GM11168 (cell line): ENCODE data around the gene CDH1.

Experiments
- in situ Hi-C: fragments of 300-500 bp; cut with MboI; formaldehyde crosslinking; loops from one replicate; pipeline ENCODE4 v1.12.0; 2022; ENCODE audit warnings: low sequenced_read_pairs; ENCODE audit not compliant: unreplicated experiment

CDH1 gene

GRCh38 chr16:68737046-68737729 lies at the start of gene CDH1:
Gene CDH1, plus strand, starts transcription at chr16:68737292. Its CDS starts 124 bp downstream, at chr16:68737416.
- in situ Hi-C loops: no loop called here

- in situ Hi-C loops: no loop called here
These were observed 47.2 kb upstream of the CDH1 start for GRCh38 chr16:68689921-68690320.

DNA sequence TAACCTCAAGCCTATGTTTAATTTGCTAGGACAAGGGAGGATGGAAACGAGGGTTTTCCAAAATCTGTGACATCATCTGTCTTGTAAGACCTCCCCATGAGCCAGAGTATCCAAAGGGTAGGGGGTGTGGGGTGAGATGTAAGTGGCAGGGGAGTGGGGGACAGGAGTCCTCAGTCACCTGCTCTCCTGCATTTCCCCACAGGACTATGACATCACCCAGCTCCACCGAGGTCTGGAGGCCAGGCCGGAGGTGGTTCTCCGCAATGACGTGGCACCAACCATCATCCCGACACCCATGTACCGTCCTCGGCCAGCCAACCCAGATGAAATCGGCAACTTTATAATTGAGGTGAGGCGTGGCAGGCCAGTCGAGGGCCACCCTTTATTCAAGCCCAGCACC lies 41.5 kb upstream of the CDH1 start:
- in situ Hi-C loops: no loop called here

DNA sequence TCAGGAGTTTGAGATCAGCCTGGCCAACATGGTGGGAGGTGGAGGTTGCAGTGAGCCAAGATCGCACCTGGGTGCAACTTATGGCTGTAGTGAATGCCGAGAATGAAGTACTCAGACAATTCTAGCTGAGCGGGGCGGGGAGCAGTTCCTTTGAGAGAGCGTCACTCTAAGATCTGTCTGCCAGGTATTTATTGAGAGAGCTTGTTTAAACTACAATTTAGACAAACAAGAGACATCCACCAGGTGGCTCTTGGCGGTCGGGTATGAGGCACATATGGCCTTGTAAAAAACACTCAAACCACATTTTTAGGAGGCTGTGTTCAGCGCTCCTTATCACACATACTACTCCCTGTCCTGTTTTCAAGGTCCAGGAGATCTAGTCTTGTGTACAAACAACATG lies 40.6 kb upstream of the CDH1 start:
- in situ Hi-C loops: no loop called here

DNA sequence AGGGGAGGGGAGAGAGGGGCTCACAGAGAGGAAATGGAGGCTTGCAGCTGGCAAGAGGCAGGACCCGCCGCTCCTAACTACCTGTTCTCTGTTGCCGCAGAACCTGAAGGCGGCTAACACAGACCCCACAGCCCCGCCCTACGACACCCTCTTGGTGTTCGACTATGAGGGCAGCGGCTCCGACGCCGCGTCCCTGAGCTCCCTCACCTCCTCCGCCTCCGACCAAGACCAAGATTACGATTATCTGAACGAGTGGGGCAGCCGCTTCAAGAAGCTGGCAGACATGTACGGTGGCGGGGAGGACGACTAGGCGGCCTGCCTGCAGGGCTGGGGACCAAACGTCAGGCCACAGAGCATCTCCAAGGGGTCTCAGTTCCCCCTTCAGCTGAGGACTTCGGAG lies 39.0 kb upstream of the CDH1 start:
- in situ Hi-C loops: no loop called here

DNA sequence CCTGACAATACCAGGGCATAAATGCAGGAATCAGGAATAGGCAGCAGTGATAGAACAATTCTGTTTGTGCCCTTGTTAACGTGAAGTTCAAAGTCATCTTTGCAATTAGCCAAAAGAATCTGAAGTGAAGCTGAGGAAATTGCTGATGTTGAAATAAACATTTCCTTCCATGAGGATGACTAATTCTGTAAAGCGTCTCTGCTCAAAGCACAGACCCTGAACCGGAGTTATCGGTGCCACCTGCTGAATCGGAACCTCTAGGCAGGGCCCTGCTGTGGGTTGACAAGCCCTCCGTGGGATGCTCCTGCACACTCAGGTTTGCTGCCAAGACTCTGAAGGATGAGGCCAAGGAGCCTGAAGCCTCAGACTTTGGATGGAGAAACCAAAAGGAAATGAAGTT lies 37.0 kb upstream of the CDH1 start:
- in situ Hi-C loops: loop anchor here (10.0 to 25.0 kb wide), 2 partner anchors 175 to 412 kb away; partner anchors contain the start of gene HAS3

DNA sequence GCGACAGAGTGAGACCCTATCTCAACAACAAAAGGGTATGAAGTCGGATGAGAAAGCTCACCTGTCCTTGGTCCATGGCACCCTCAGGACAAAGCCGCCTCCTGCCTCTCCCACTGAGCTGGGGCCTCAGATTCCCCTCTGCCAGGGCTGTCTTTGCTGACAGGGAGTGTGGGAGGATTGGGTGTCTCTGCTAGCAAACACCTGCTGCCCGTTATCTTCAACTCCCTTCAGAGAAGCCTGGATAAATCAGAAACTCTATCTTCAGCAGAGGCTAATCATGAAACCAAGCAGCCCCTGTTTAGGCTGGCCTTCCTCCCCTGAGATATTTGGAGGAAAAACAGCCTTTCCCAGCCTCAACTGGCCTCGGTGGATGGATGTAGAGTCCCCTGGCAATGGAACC lies 36.3 kb upstream of the CDH1 start:
- in situ Hi-C loops: loop anchor here (10.0 to 25.0 kb wide), 2 partner anchors 176 to 411 kb away; partner anchors contain the start of gene HAS3

DNA sequence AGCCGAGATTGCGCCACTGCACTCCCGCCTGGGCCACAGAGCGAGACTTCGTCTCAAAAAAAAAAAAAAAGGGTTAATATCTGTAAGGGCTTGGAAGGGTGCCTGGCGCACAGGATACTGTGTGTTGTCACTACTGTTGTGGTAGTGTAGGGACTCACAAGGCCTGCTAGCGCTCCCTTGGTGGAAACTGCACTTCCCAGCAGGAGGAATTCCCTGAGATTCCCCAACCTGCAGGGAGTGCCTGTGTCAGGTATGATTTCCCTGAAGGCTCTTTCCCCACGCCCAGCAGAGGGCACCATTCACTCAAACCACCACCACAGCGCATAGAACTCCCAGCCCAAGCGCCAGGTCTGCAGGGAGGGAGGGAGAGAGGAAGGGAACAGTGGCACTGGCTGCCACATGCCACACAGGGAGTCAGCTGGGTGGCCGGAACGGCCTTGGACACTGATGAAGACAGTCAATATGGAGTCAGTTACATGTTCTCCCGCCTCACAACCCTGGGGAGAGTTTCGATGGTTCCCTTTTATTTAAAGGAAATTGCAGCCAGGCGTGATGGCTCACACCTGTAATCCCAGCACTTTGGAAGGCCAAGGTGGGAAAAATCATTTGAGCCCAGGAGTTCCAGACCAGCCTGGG lies 32.7 kb upstream of the CDH1 start:
- in situ Hi-C loops: loop anchor here (10.0 to 25.0 kb wide), 2 partner anchors 180 to 408 kb away; partner anchors contain the start of gene HAS3

DNA sequence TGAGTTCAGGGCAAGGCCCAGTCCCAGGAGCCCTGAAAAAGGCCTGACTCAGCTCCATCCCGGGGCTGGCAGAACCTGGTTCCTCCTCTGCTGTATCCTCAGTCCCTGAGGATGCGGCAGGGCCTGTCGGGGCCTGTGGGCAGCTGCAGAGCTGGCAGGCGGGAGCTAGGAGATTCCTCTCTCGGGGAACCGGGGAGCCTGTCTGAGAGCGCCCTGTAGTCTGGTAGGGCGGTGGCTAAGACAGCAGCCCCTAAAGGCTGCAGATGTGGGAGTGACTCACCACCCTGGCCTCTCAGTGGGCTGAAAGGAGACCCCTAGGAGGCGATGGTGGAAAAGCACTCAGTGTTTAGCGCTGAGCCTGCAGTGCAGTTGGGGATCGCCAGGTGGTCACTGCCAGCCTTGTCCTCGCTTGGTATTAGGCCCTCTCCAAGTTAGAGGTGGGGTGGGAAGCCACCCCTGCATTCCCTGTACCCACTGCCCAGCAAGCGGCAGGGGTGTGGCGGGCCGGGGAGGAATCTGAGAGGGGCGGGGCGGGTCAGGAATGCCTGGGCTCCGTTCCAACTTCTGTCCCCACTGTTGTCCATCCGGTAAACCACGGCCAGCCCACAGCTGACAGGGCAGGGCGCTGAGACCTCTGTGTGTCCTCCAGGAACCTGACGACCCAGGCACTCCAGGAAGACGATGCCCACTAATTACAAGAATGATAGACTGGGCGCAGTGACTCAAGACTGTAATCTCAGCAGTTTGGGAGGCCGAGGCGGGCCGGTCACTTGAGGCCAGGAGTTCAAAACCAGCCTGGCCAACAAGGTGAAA lies 29.5 kb upstream of the CDH1 start:
- in situ Hi-C loops: loop anchor here (5.0 to 25.0 kb wide), 3 partner anchors 90 to 405 kb away; partner anchors contain the start of gene HAS3

- in situ Hi-C loops: loop anchor here (25.0 kb wide), 1 partner anchor 402 kb away; the partner anchor contains the start of gene HAS3
These were observed 26.9 kb upstream of the CDH1 start for GRCh38 chr16:68710211-68710610.

GRCh38 chr16:68711421-68712139 lies 25.5 kb upstream of the CDH1 start:
- in situ Hi-C loops: loop anchor here (25.0 kb wide), 1 partner anchor 401 kb away; the partner anchor contains the start of gene HAS3

DNA sequence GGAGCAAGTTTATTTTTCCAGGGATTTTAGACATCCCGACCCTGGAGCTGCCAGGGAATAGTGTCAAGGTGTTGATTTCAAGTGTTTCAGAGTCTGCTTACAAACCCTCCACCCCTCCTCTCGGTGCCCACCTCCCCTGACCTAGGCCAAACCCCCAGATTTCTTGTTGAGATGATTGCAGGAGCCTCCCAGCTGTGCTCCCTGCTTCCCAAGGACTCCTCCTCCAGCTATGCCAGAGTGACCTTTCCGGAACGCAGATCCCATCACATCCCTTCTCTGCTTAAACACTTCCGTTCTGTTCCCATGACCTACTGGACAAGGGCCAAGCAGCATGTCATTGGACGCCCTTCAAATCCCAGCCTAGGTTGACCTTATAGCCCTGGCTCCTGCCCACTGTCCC lies 23.7 kb upstream of the CDH1 start:
- in situ Hi-C loops: loop anchor here (25.0 kb wide), 1 partner anchor 399 kb away; the partner anchor contains the start of gene HAS3

DNA sequence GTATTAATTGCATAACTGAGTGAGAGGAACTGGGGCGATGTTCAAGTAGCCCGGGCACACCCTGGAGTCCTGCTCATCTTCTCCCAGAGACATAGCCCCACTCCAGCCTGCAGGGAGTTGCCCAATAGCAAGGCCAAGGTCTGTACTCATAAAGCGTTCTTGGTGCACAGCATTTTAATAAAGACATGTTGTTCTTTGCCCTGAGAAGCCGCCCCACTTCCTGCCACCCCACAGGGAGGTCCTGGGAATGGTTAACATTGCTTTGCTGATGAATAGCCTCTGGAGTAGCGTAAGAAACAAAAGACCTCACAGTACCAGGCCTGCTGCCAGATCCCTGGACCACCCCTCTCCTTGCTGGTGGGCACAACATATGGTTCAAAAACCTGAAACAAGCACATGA lies 21.6 kb upstream of the CDH1 start:
- in situ Hi-C loops: loop anchor here (25.0 kb wide), 1 partner anchor 397 kb away; the partner anchor contains the start of gene HAS3

- in situ Hi-C loops: loop anchor here (25.0 kb wide), 1 partner anchor 396 kb away; the partner anchor contains the start of gene HAS3
These were observed 20.6 kb upstream of the CDH1 start for GRCh38 chr16:68716516-68716915.

- in situ Hi-C loops: loop anchor here (25.0 kb wide), 1 partner anchor 395 kb away; the partner anchor contains the start of gene HAS3
These were observed 19.4 kb upstream of the CDH1 start for GRCh38 chr16:68717684-68718083.

DNA sequence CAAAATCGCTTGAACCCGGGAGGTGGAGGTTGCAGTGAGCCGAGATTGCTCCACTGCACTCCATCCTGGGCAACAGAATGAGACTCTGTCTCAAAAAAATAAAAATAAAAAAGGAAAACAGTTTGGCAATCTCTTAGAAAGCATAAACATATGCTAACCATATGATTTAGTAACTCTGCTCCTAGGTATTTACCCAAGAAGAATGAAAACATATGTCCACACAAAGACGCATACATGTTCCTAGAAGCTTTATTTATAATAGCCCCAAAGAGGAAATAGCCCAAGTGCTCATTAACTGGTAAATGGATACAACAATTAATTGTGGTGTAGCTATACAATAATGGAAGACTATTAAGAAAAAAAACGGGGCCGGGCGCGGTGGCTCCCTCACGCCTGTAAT lies 18.5 kb upstream of the CDH1 start:
- in situ Hi-C loops: loop anchor here (25.0 kb wide), 1 partner anchor 394 kb away; the partner anchor contains the start of gene HAS3

DNA sequence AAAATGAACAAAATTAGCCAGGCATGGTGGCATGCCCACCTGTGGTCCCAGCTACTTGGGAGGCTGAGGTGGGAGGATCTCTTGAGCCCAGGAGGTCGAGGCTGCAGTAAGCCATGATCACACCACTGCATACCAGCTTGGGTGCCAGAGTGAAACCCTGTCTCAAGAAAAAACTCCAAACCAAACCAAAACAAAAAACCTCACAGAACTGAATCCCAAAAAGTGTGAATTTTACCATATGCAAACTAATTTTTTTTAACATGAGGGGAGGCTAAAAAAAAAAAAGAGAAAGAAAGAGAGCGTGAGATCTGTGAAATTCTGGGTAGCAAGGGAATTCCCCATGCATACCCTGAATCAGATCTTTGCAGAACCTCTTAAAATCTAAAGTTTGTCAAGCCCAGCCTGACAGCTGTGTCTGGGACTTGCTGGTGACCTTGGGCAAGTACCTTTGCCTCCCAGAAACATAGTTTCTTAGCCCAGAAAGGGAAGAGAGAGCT lies 17.1 kb upstream of the CDH1 start:
- in situ Hi-C loops: loop anchor here (25.0 kb wide), 1 partner anchor 392 kb away; the partner anchor contains the start of gene HAS3

- in situ Hi-C loops: loop anchor here (25.0 kb wide), 1 partner anchor 390 kb away; the partner anchor contains the start of gene HAS3
These were observed 14.7 kb upstream of the CDH1 start for GRCh38 chr16:68722119-68723024.
